ENCODE data around the gene UBR4.

The UBR4 gene

GRCh38 chr1:19034721-19035120, 175.3 kb downstream of the UBR4 start:
- in situ Hi-C loops (cut with HindIII; ENCODE audit: low sequenced_read_pairs) = no loop called here

GRCh38 chr1:19033926-19034680, 176.0 kb downstream of the UBR4 start:
- H3K4me3 ChIP-seq (ENCODE audit: low read depth, low read length) = no peak overlapping the region
- DNase-seq (ENCODE audit: low read depth, low spot score) = peak; percentile 41
- in situ Hi-C loops (cut with HindIII; ENCODE audit: low sequenced_read_pairs) = no loop called here
- TF ChIP-seq CTCF (IDR thresholded peaks at IDR 0.05; ENCODE audit: low read depth, low read length) = no peak

More at GRCh38 chr1:19034721-19035120, 175.3 kb downstream of the UBR4 start:
- H3K4me3 ChIP-seq (ENCODE audit: low read depth, low read length) = no peak overlapping the region
- DNase-seq (ENCODE audit: low read depth, low spot score) = no peak
- no peak for TF ChIP-seq CTCF (IDR thresholded peaks at IDR 0.05; ENCODE audit: low read depth, low read length)

- DNase-seq (ENCODE audit: low read depth, low spot score) = no peak
- in situ Hi-C loops (cut with HindIII; ENCODE audit: low sequenced_read_pairs) = no loop called here
- no peak overlapping the region for H3K4me3 ChIP-seq (ENCODE audit: low read depth, low read length)
- TF ChIP-seq CTCF (IDR thresholded peaks at IDR 0.05; ENCODE audit: low read depth, low read length) = no peak
These were observed 176.6 kb downstream of the UBR4 start for GRCh38 chr1:19033515-19033839.

GRCh38 chr1:19032701-19033514, 177.2 kb downstream of the UBR4 start:
- no peak for TF ChIP-seq CTCF (IDR thresholded peaks at IDR 0.05; ENCODE audit: low read depth, low read length)
- no peak for DNase-seq (ENCODE audit: low read depth, low spot score)
- in situ Hi-C loops (cut with HindIII; ENCODE audit: low sequenced_read_pairs) = no loop called here
- no peak overlapping the region for H3K4me3 ChIP-seq (ENCODE audit: low read depth, low read length)

GRCh38 chr1:19032413-19032695, 177.7 kb downstream of the UBR4 start:
- DNase-seq (ENCODE audit: low read depth, low spot score) = no peak
- TF ChIP-seq CTCF (IDR thresholded peaks at IDR 0.05; ENCODE audit: low read depth, low read length) = no peak
- in situ Hi-C loops (cut with HindIII; ENCODE audit: low sequenced_read_pairs) = no loop called here
- H3K4me3 ChIP-seq (ENCODE audit: low read depth, low read length) = no peak overlapping the region

GRCh38 chr1:19029191-19030085, 180.6 kb downstream of the UBR4 start:
- in situ Hi-C loops (cut with HindIII; ENCODE audit: low sequenced_read_pairs) = no loop called here
- TF ChIP-seq CTCF (IDR thresholded peaks at IDR 0.05; ENCODE audit: low read depth, low read length) = no peak
- no peak for DNase-seq (ENCODE audit: low read depth, low spot score)
- no peak overlapping the region for H3K4me3 ChIP-seq (ENCODE audit: low read depth, low read length)
